HCT116 (cell line): ENCODE results near the gene MYCN. TPM values are rescaled to one million over a fixed set of nuclear protein-coding genes. Genes with fewer than 3 reads are reported as not detected.

ENCODE experiments used
- ATAC-seq: fragments of 200-7000 bp; cut with Tn5 transposase; 2 replicates; pipeline ENCODE4 v1.9.1; 2020; ENCODE audit warnings: mild to moderate bottlenecking, moderate library complexity
- BruUV-seq: library from RNA; stranded (reverse); fragments of 400-500 nt; replicated peaks from 2 replicates; lab custom pipeline; 2021; lab: Mats Ljungman, UMichigan
- CTCF ChIA-PET: fragments of 300-600 bp; sonication (Branson Sonifier 250); formaldehyde crosslinking; loops from one replicate; lab custom pipeline; 2021; ENCODE audit warnings: antibody characterized with exemption; lab: Charles Lee
- POLR2A ChIA-PET: fragments of 300-600, 350-600 bp; sonication (Branson Sonifier 250); formaldehyde crosslinking; loops from one replicate; lab custom pipeline; 2021; ENCODE audit warnings: antibody characterized with exemption; lab: Charles Lee
- RAD21 ChIA-PET, 2 experiments: fragments of 300-600 bp; sonication (Branson Sonifier 250); formaldehyde crosslinking; loops; one replicate each; lab custom pipeline; 2023; ENCODE audit warnings: low total read pairs in 2 of 2; ENCODE audit not compliant: uncharacterized antibody in 2 of 2, unreplicated experiment in 2 of 2, low non-redundant PET in 1 of 2; lab: Charles Lee
- DNase-seq: peaks from one replicate; pipeline ENCODE4 v3.0.0-alpha.2; 2010; ENCODE audit warnings: low read depth, low spot score
- H2AFZ ChIP-seq: fragments of 200-600 bp; shearing (Covaris generic), sonication (generic); 2 replicates; pipeline ENCODE4 v1.6.1; 2017; ENCODE audit warnings: low read depth, mixed run types, mixed read lengths, antibody characterized with exemption, low read length; ENCODE audit not compliant: poor library complexity, severe bottlenecking
- H3K27ac ChIP-seq: 2 replicates; pipeline ENCODE4 v1.5.1; 2012; ENCODE audit warnings: low read depth, low read length
- H3K27me3 ChIP-seq: fragments of 200-600 bp; sonication (generic); 2 replicates; pipeline ENCODE4 v1.6.1; 2016; ENCODE audit warnings: mixed run types, low read length, mixed read lengths; ENCODE audit not compliant: insufficient read depth
- H3K36me3 ChIP-seq, 2 experiments: fragments of 200-500 bp in 1 of 2; fragments of 200-600 bp in 1 of 2; sonication (Bioruptor generic) in 1 of 2; sonication (generic) in 1 of 2; 2 replicates each; pipeline versions ENCODE4 v1.5.1 to v1.6.1; 2014 to 2016; ENCODE audit warnings: low read length in 2 of 2, inconsistent platforms in 1 of 2, mixed read lengths in 1 of 2, mixed run types in 1 of 2; ENCODE audit not compliant: insufficient read depth in 2 of 2, control insufficient read depth in 1 of 2
- H3K4me1 ChIP-seq, 2 experiments: fragments of 200-600 bp in 1 of 2; sonication (generic) in 1 of 2; 2 replicates each; pipeline versions ENCODE4 v1.5.1 to v1.6.1; 2012 to 2017; ENCODE audit warnings: low read length in 2 of 2, inconsistent platforms in 1 of 2, mild to moderate bottlenecking in 1 of 2, mixed read lengths in 1 of 2, mixed run types in 1 of 2, moderate library complexity in 1 of 2; ENCODE audit not compliant: insufficient read depth in 2 of 2, control insufficient read depth in 1 of 2
- H3K4me2 ChIP-seq: fragments of 200-600 bp; sonication (generic); 2 replicates; pipeline ENCODE4 v1.6.1; 2017; ENCODE audit warnings: mixed run types, low read length, mixed read lengths
- H3K4me3 ChIP-seq, 2 experiments: fragments of 200-600 bp in 1 of 2; sonication (generic) in 1 of 2; replicated peaks in 1 of 2; 2 replicates each; pipeline ENCODE4 v1.5.1; 2011 to 2016; ENCODE audit warnings: low read length in 2 of 2, control low read depth in 1 of 2, low read depth in 1 of 2, mild to moderate bottlenecking in 1 of 2, mixed read lengths in 1 of 2, mixed run types in 1 of 2
- H3K79me2 ChIP-seq: fragments of 200-600 bp; sonication (generic); 2 replicates; pipeline ENCODE4 v1.6.1; 2017; ENCODE audit warnings: mild to moderate bottlenecking, mixed run types, low read length, moderate library complexity, mixed read lengths; ENCODE audit not compliant: insufficient read depth
- H3K9ac ChIP-seq: fragments of 200-600 bp; sonication (generic); 2 replicates; pipeline ENCODE4 v1.6.1; 2016; ENCODE audit warnings: low read length, mixed read lengths
- H3K9me2 ChIP-seq: fragments of 200-600 bp; sonication (generic), shearing (Covaris generic); 2 replicates; pipeline ENCODE4 v1.6.1; 2017; ENCODE audit warnings: mixed run types, mild to moderate bottlenecking, moderate library complexity; ENCODE audit not compliant: insufficient read depth
- H3K9me3 ChIP-seq, 2 experiments: fragments of 200-500 bp in 1 of 2; fragments of 200-600 bp in 1 of 2; sonication (Bioruptor generic) in 1 of 2; sonication (generic) in 1 of 2; 2 replicates each; pipeline ENCODE4 v1.6.1; 2014 to 2017; ENCODE audit warnings: low read length in 2 of 2, mixed read lengths in 2 of 2, inconsistent platforms in 1 of 2, low read depth in 1 of 2, mild to moderate bottlenecking in 1 of 2, mixed run types in 1 of 2, moderate library complexity in 1 of 2; ENCODE audit not compliant: control insufficient read depth in 1 of 2, insufficient read depth in 1 of 2
- H4K20me1 ChIP-seq: fragments of 200-600 bp; sonication (generic), shearing (Covaris generic); 2 replicates; pipeline ENCODE4 v1.6.1; 2017; ENCODE audit warnings: mixed run types, mild to moderate bottlenecking, moderate library complexity; ENCODE audit not compliant: insufficient read depth
- CBX3 ChIP-seq: IDR thresholded peaks from 2 replicates; pipeline ENCODE4 v1.6.1; 2012; ENCODE audit warnings: low read depth
- CEBPB ChIP-seq: IDR thresholded peaks from 2 replicates; pipeline ENCODE4 v1.6.1; 2012; ENCODE audit warnings: low read depth
- EGR1 ChIP-seq: IDR thresholded peaks from 2 replicates; pipeline ENCODE4 v1.6.1; 2012; ENCODE audit warnings: low read depth
- ELF1 ChIP-seq: IDR thresholded peaks from 2 replicates; pipeline ENCODE4 v1.6.1; 2012; ENCODE audit warnings: low read depth, borderline replicate concordance
- EZH2 ChIP-seq: fragments of 200-600 bp; sonication (generic); IDR thresholded peaks from 2 replicates; pipeline ENCODE4 v1.6.1; 2017; ENCODE audit warnings: antibody characterized with exemption, mixed run types
- EZH2phosphoT487 ChIP-seq: fragments of 200-600 bp; IDR thresholded peaks from 2 replicates; pipeline ENCODE4 v1.6.1; 2018; ENCODE audit warnings: antibody characterized with exemption, borderline replicate concordance
- FOSL1 ChIP-seq: IDR thresholded peaks from 2 replicates; pipeline ENCODE4 v1.6.1; 2012; ENCODE audit warnings: low read depth
- JUND ChIP-seq: IDR thresholded peaks from 2 replicates; pipeline ENCODE4 v1.6.1; 2012
- MAX ChIP-seq: IDR thresholded peaks from 2 replicates; pipeline ENCODE4 v1.6.1; 2012
- POLR2A ChIP-seq: IDR thresholded peaks from 2 replicates; pipeline ENCODE4 v1.7.0; 2011; ENCODE audit warnings: borderline replicate concordance; ENCODE audit not compliant: insufficient read depth, insufficient read length; ENCODE audit errors: extremely low read depth
- REST ChIP-seq: IDR thresholded peaks from 2 replicates; pipeline ENCODE4 v1.6.1; 2012; ENCODE audit warnings: low read depth
- SIN3A ChIP-seq: IDR thresholded peaks from 2 replicates; pipeline ENCODE4 v1.6.1; 2012; ENCODE audit warnings: low read depth
- SP1 ChIP-seq: IDR thresholded peaks from 2 replicates; pipeline ENCODE4 v1.6.1; 2012; ENCODE audit warnings: low read depth
- TCF7L2 ChIP-seq: IDR thresholded peaks from 2 replicates; pipeline ENCODE4 v1.7.0; 2011; ENCODE audit warnings: borderline replicate concordance, inconsistent platforms; ENCODE audit not compliant: insufficient read depth, insufficient read length; ENCODE audit errors: extremely low read depth
- YY1 ChIP-seq: IDR thresholded peaks from 2 replicates; pipeline ENCODE4 v1.6.1; 2011; ENCODE audit warnings: low read length, low read depth, moderate library complexity, mild to moderate bottlenecking; ENCODE audit not compliant: insufficient replicate concordance; ENCODE audit errors: extremely low read depth
- ZBTB33 ChIP-seq: IDR thresholded peaks from 2 replicates; pipeline ENCODE4 v1.6.1; 2011; ENCODE audit warnings: mild to moderate bottlenecking, low read length, moderate library complexity; ENCODE audit not compliant: insufficient replicate concordance; ENCODE audit errors: extremely low read depth
- ZFX ChIP-seq: fragments of 450-650 bp; IDR thresholded peaks from 2 replicates; pipeline ENCODE4 v1.6.1; 2017
- ZNF274 ChIP-seq: fragments of 200-500 bp; sonication (Bioruptor generic); IDR thresholded peaks from 2 replicates; pipeline ENCODE4 v1.6.1; 2014; ENCODE audit warnings: mild to moderate bottlenecking, low read depth, low read length, inconsistent platforms
- intact Hi-C: fragments of 100-400 bp; cut with micrococcal nuclease; formaldehyde crosslinking; loops from 2 replicates; pipeline ENCODE4 v1.10.0; 2022
- total RNA-seq: library from RNA; stranded (reverse); gene quantifications from one replicate; pipeline ENCODE4 v1.2.1, GENCODE V29; 2021; ENCODE audit not compliant: unreplicated experiment
- TF ChIP-seq, protein P1 (sequence below), 3 experiments: fragments of 200-600 bp in 1 of 3; sonication (generic) in 1 of 3; IDR thresholded peaks in 2 of 3; conservative IDR thresholded peaks in 1 of 3; 2 replicates each; pipeline ENCODE4 v1.5.1; 2012 to 2017; ENCODE audit warnings: low read depth in 2 of 3, low read length in 2 of 3, antibody characterized with exemption in 1 of 3, borderline replicate concordance in 1 of 3, control low read depth in 1 of 3, mild to moderate bottlenecking in 1 of 3, mixed read lengths in 1 of 3, mixed run types in 1 of 3, moderate library complexity in 1 of 3; ENCODE audit not compliant: insufficient read depth in 1 of 3
- TF ChIP-seq, protein P2 (sequence below): IDR thresholded peaks from 2 replicates; pipeline ENCODE4 v1.6.1; 2012

MYCN gene
- total RNA-seq, 1 experiment from 2014 or later: not detected

DNA sequence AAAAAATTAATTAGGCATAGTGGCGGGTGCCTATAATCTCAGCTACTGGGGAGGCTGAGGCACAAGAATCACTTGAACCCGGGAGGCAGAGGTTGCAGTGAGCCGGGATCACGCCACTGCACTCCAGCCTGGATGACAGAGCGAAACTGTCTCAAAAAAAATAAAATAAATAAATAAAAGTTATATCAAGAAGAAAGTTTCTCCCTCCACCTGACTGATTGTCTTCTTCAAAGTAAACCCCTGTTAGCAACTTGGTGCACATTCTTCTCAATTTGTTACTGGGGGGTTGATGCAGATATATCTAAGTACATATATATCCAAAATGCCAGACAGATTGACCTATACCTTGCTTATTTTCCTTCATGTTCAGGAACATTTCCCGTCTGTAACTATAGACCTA lies 5.2 kb upstream of the MYCN start:
- H3K36me3 ChIP-seq: no peaks in the 10 kb centered on the region
- BruUV-seq: no TSS peak
- no peak overlapping the region for H3K4me2 ChIP-seq
- H3K9me3 ChIP-seq: no peaks in the 10 kb centered on the region
- peaks cover 13% of the 10 kb centered on the region; the same call in 1 of the 2 replicates for H3K27me3 ChIP-seq
- ChIA-PET CTCF (no interaction called here), POLR2A (no interaction called here), RAD21 (no interaction called here)
- no peak overlapping the region for H3K27ac ChIP-seq
- H3K9me2 ChIP-seq: no peaks in the 10 kb centered on the region
- H3K79me2 ChIP-seq: no peaks in the 10 kb centered on the region
- no peak for TF ChIP-seq CBX3
- TF ChIP-seq FOSL1: no peak
- TF ChIP-seq SP1: no peak
- no peak for TF ChIP-seq MAX
- TF ChIP-seq, protein P1, sequence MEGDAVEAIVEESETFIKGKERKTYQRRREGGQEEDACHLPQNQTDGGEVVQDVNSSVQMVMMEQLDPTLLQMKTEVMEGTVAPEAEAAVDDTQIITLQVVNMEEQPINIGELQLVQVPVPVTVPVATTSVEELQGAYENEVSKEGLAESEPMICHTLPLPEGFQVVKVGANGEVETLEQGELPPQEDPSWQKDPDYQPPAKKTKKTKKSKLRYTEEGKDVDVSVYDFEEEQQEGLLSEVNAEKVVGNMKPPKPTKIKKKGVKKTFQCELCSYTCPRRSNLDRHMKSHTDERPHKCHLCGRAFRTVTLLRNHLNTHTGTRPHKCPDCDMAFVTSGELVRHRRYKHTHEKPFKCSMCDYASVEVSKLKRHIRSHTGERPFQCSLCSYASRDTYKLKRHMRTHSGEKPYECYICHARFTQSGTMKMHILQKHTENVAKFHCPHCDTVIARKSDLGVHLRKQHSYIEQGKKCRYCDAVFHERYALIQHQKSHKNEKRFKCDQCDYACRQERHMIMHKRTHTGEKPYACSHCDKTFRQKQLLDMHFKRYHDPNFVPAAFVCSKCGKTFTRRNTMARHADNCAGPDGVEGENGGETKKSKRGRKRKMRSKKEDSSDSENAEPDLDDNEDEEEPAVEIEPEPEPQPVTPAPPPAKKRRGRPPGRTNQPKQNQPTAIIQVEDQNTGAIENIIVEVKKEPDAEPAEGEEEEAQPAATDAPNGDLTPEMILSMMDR (IDR thresholded peaks at IDR 0.05 in 2 of 3, conservative IDR thresholded peaks at IDR 0.05 in 1 of 3; ENCODE audit: borderline replicate concordance in 1 of 3, insufficient read depth in 1 of 3, low read depth in 2 of 3, low read length in 2 of 3): no peak
- TF ChIP-seq REST: no peak
- no peak for TF ChIP-seq ZBTB33
- TF ChIP-seq ZFX: no peak
- TF ChIP-seq YY1: no peak
- TF ChIP-seq TCF7L2: no peak
- TF ChIP-seq SIN3A: no peak
- TF ChIP-seq CEBPB: no peak
- TF ChIP-seq, protein P2, sequence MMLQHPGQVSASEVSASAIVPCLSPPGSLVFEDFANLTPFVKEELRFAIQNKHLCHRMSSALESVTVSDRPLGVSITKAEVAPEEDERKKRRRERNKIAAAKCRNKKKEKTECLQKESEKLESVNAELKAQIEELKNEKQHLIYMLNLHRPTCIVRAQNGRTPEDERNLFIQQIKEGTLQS: no peak
- TF ChIP-seq EZH2: no peak
- no peak for TF ChIP-seq ZNF274
- TF ChIP-seq EGR1: no peak
- TF ChIP-seq JUND: no peak
- no peak for TF ChIP-seq ELF1
- no peak for TF ChIP-seq EZH2phosphoT487
- no peak for TF ChIP-seq POLR2A
- DNase-seq (no peak), ATAC-seq (no peak)
- H3K9ac ChIP-seq: no peak overlapping the region
- H2AFZ ChIP-seq: no peak overlapping the region
- intact Hi-C loops: loop anchor here (10.0 kb wide), 1 partner anchor 830 kb away; no protein-coding TSS in a partner anchor
- peaks cover 2 to 15% of the 10 kb centered on the region in 2 experiments; a peak in 3 of 4 replicates for H3K4me1 ChIP-seq
- H3K4me3 ChIP-seq: no peak overlapping the region
- no peaks in the 10 kb centered on the region for H4K20me1 ChIP-seq
